Lung (tissue), 12 donors: Measurements from ENCODE around the gene DRP2. TPM values are rescaled to one million over a fixed set of nuclear protein-coding genes. Genes with fewer than 3 reads are reported as not detected.

Source experiments
- ATAC-seq: fragments of 200-7000 bp; cut with Tn5 transposase; one replicate; pipeline ENCODE4 v1.9.1; 2020; ENCODE audit warnings: moderate number of reproducible peaks; ENCODE audit not compliant: insufficient read depth, low FRiP score
- DNase-seq, 3 donors: peaks; one replicate each; pipeline ENCODE4 v3.0.0-alpha.2; 2013 to 2017
- H3K27ac ChIP-seq, 2 donors: one replicate each; pipeline ENCODE4 v1.5.1; 2013; ENCODE audit warnings: mild to moderate bottlenecking in 2 of 2, moderate library complexity in 2 of 2, control low read depth in 1 of 2, inconsistent platforms in 1 of 2, low read depth in 1 of 2, low read length in 1 of 2
- H3K27me3 ChIP-seq, 3 donors: one replicate each; pipeline ENCODE4 v1.5.1; 2013; ENCODE audit warnings: low read length in 2 of 3; ENCODE audit not compliant: control insufficient read depth in 3 of 3, insufficient read depth in 3 of 3
- H3K36me3 ChIP-seq, 4 donors: one replicate each; pipeline ENCODE4 v1.5.1; 2013; ENCODE audit warnings: low read length in 4 of 4, mild to moderate bottlenecking in 1 of 4, moderate library complexity in 1 of 4; ENCODE audit not compliant: control insufficient read depth in 4 of 4, insufficient read depth in 4 of 4
- H3K4me1 ChIP-seq, 5 donors: one replicate each; pipeline ENCODE4 v1.5.1; 2013; ENCODE audit warnings: low read length in 5 of 5, mild to moderate bottlenecking in 2 of 5, moderate library complexity in 1 of 5; ENCODE audit not compliant: control insufficient read depth in 5 of 5, insufficient read depth in 5 of 5
- H3K4me3 ChIP-seq: one replicate; pipeline ENCODE4 v1.5.1; 2013; ENCODE audit warnings: mild to moderate bottlenecking, control low read depth, moderate library complexity
- H3K9ac ChIP-seq, 2 donors: one replicate each; pipeline ENCODE4 v1.5.1; 2013; ENCODE audit warnings: low read length in 2 of 2, control low read depth in 1 of 2; ENCODE audit not compliant: insufficient read depth in 1 of 2
- H3K9me3 ChIP-seq, 4 donors: one replicate each; pipeline ENCODE4 v1.5.1; 2013; ENCODE audit warnings: low read length in 3 of 4, mild to moderate bottlenecking in 1 of 4, moderate library complexity in 1 of 4; ENCODE audit not compliant: control insufficient read depth in 4 of 4, insufficient read depth in 3 of 4
- WGBS, 2 donors: extraction: QIAGEN DNeasy Blood & Tissue Kit; methylation state at CpG; one replicate each; pipeline ENCODE4 v1.1.7; 2013; 5-methylcytosine and 5-hydroxymethylcytosine counted together
- polyA plus RNA-seq, 2 donors: library from polyadenylated mRNA; stranded (reverse); fragments of 200-250 nt; gene quantifications; one replicate each; pipeline ENCODE4 v1.2.1, GENCODE V29; 2013
- total RNA-seq, 2 donors: library from RNA; depleted of rRNA in 1 of 2; stranded (reverse); fragments of >200 nt in 1 of 2; gene quantifications; one replicate each; pipeline ENCODE4 v1.2.1, GENCODE V29; 2014 to 2021
- TF ChIP-seq, protein P1 (sequence below): IDR thresholded peaks from 2 replicates; pipeline ENCODE4 v1.5.1; 2012; ENCODE audit warnings: mild to moderate bottlenecking; ENCODE audit errors: control extremely low read depth, extremely low read depth
- donor health status: control.
- donor health status: control.
- donor health status: Bipolar disorder and iron deficiency.
- donor health status: healthy.
- donor health status: DM: yes; HTN: yes; CAD: no.

Gene DRP2
- total and polyA plus RNA-seq, 4 donors = 0.01 to 0.74 (median 0.03) TPM; not detected in 1

DNA sequence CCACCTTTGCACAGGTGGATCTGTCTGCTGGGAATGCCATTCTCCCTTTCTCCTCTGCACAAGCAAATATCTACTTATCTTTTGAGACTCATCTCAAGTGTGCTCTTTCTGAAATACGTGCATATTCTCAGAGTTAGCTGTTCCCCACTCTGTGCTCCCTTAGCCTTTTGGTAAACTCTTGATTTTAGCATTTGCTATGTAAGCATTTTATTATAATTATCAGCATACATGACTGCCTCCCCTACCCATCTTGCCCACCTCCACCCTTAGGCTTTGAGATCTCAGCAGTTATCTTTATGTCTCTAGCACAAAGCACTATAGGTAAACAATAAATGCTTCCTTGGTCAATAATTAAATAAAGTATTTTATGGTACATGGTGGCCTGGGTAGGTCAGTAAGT is 11.5 kb downstream of the DRP2 start:
- no peak overlapping the region for H3K9ac ChIP-seq
- no peaks in the 10 kb centered on the region for H3K36me3 ChIP-seq
- no peaks in the 10 kb centered on the region for H3K4me1 ChIP-seq
- 61 to 94% methylated on average over 1 of the region's 1 CpG for WGBS, 2 donors
- no peak overlapping the region for H3K4me3 ChIP-seq
- no peak overlapping the region for H3K27ac ChIP-seq
- DNase-seq (no peak), ATAC-seq (no peak)
- no peaks in the 10 kb centered on the region for H3K9me3 ChIP-seq
- H3K27me3 ChIP-seq = peaks cover 3 to 28% (median 7%) of the 10 kb centered on the region in 3 donors
- TF ChIP-seq, protein P1, sequence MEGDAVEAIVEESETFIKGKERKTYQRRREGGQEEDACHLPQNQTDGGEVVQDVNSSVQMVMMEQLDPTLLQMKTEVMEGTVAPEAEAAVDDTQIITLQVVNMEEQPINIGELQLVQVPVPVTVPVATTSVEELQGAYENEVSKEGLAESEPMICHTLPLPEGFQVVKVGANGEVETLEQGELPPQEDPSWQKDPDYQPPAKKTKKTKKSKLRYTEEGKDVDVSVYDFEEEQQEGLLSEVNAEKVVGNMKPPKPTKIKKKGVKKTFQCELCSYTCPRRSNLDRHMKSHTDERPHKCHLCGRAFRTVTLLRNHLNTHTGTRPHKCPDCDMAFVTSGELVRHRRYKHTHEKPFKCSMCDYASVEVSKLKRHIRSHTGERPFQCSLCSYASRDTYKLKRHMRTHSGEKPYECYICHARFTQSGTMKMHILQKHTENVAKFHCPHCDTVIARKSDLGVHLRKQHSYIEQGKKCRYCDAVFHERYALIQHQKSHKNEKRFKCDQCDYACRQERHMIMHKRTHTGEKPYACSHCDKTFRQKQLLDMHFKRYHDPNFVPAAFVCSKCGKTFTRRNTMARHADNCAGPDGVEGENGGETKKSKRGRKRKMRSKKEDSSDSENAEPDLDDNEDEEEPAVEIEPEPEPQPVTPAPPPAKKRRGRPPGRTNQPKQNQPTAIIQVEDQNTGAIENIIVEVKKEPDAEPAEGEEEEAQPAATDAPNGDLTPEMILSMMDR = no peak

DNA sequence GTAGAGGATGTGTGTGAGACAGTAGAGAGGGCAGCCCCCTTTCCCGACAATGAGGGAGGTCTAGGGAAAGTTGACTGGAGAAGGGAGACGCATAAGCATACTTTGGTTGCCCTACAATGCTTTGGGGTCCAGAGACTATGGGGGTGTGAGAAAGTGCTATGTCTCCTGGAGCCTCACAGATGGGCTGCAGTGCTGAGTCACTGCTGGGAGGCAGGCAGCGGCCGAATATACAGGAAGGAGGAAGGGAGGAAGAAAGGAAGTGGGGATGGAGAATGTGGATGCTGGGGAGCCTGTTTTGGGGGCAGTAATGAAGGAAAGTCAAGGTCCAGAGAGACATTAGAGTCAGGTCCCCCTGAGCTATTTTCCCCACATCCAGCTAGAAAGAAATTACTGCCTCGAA is 12.7 kb downstream of the DRP2 start:
- no peak for DNase-seq
- WGBS, 2 donors = 79 to 86% methylated on average over 2 to 5 of the region's 5 CpGs
- no peaks in the 10 kb centered on the region for H3K4me1 ChIP-seq
- no peak for ATAC-seq
- H3K27me3 ChIP-seq = peaks cover 1 to 22% (median 7%) of the 10 kb centered on the region in 3 donors
- no peak overlapping the region for H3K4me3 ChIP-seq
- TF ChIP-seq, protein P1 = no peak
- H3K9me3 ChIP-seq = no peaks in the 10 kb centered on the region
- no peak overlapping the region for H3K27ac ChIP-seq
- H3K9ac ChIP-seq = no peak overlapping the region
- no peaks in the 10 kb centered on the region for H3K36me3 ChIP-seq

DNA sequence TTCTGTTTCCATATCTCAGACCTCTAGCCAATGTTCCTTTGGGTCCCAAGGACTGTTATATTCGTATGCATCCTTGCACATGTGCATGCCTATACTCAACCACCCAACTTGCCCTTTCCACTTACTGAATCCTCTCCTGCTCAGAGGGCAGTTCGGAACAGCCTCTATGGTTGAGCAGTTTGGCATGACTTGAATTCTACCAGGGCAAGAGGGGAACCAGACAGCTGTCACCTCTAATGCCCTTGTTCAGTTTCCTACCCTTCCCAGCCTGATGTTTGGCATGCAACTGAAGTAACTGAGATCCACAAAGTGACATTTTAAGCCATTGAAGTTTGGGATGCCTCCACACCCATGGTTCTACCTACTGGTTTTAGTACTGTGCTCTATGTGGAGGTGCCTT is 17.5 kb downstream of the DRP2 start:
- no peak for DNase-seq
- H3K27ac ChIP-seq = no peak overlapping the region
- no peaks in the 10 kb centered on the region for H3K36me3 ChIP-seq
- no peak for ATAC-seq
- no peak overlapping the region for H3K9ac ChIP-seq
- TF ChIP-seq, protein P1 = no peak
- peaks cover 0 to 17% (median 0%) of the 10 kb centered on the region in 3 donors for H3K27me3 ChIP-seq
- no peaks in the 10 kb centered on the region for H3K9me3 ChIP-seq
- no peaks in the 10 kb centered on the region for H3K4me1 ChIP-seq
- WGBS, 2 donors = 71 to 100% methylated on average over 2 of the region's 2 CpGs
- no peak overlapping the region for H3K4me3 ChIP-seq

DNA sequence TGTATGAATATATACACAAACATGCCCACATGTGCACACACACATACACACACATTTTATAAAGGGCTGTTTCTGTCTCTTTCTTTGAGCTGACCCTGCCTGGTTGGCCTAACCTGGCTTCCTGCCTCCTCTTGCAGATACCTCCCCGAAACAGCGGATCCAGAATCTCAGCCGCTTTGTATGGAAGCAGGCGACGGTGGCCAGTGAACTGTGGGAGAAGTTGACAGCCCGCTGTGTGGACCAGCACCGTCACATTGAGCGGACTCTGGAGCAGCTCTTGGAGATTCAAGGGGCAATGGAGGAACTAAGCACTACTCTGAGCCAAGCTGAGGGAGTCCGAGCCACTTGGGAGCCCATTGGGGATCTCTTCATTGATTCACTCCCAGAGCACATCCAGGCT is 21.9 kb downstream of the DRP2 start:
- H3K4me3 ChIP-seq = no peak overlapping the region
- H3K4me1 ChIP-seq = no peaks in the 10 kb centered on the region
- H3K9me3 ChIP-seq = no peaks in the 10 kb centered on the region
- 87 to 98% methylated on average over 8 to 9 of the region's 9 CpGs for WGBS, 2 donors
- ATAC-seq = no peak
- no peak for DNase-seq
- H3K27me3 ChIP-seq = peaks cover 0 to 18% (median 0%) of the 10 kb centered on the region in 3 donors
- no peak overlapping the region for H3K27ac ChIP-seq
- TF ChIP-seq, protein P1 = no peak
- no peak overlapping the region for H3K9ac ChIP-seq
- no peaks in the 10 kb centered on the region for H3K36me3 ChIP-seq
